HG02840 (cell line): ENCODE data around the gene IL36G.
"Not testable (repeated sequence)": the region's sequence is repeated elsewhere in the genome, so short reads cannot be mapped to it uniquely, and the experiment has no call there.

Experiments used
- ATAC-seq: cut with Tn5 transposase; IDR thresholded peaks from one replicate; pipeline ENCODE4 v1.9.1; 2021; ENCODE audit warnings: mild to moderate bottlenecking, moderate library complexity, moderate number of reproducible peaks; ENCODE audit not compliant: unreplicated experiment, low FRiP score

IL36G gene

GRCh38 chr2:112977559-112978056 is at the start of gene IL36G:
TSS of gene IL36G (plus strand) at chr2:112978006. CDS start at chr2:112978639, 633 bp downstream.
- no peak for ATAC-seq

- no peak for ATAC-seq
Measured at GRCh38 chr2:112933261-112933660, 44.5 kb upstream of the IL36G start.

- ATAC-seq, result not testable (repeated sequence)
Measured at GRCh38 chr2:112934117-112934516, 43.7 kb upstream of the IL36G start.

- no peak for ATAC-seq
Measured at GRCh38 chr2:112936927-112937232, 40.9 kb upstream of the IL36G start.

- no peak for ATAC-seq
Measured at GRCh38 chr2:112938904-112939303, 38.9 kb upstream of the IL36G start.

GRCh38 chr2:112939425-112939824 is 38.4 kb upstream of the IL36G start:
- no peak for ATAC-seq

GRCh38 chr2:112940859-112941625 is 36.8 kb upstream of the IL36G start:
- ATAC-seq, result no peak

- no peak for ATAC-seq
Measured at GRCh38 chr2:112941753-112942653, 35.8 kb upstream of the IL36G start.

GRCh38 chr2:112942654-112943002 is 35.2 kb upstream of the IL36G start:
- no peak for ATAC-seq

- no peak for ATAC-seq
Measured at GRCh38 chr2:112944971-112945370, 32.8 kb upstream of the IL36G start.

- ATAC-seq, result no peak
Measured at GRCh38 chr2:112946086-112946485, 31.7 kb upstream of the IL36G start.

GRCh38 chr2:112947374-112947773 is 30.4 kb upstream of the IL36G start:
- ATAC-seq, result no peak

GRCh38 chr2:112949456-112949855 is 28.4 kb upstream of the IL36G start:
- ATAC-seq, result no peak

GRCh38 chr2:112954364-112954763 is 23.4 kb upstream of the IL36G start:
- no peak for ATAC-seq

- no peak for ATAC-seq
Measured at GRCh38 chr2:112957511-112957910, 20.3 kb upstream of the IL36G start.

- ATAC-seq, result no peak
Measured at GRCh38 chr2:112958428-112959108, 19.2 kb upstream of the IL36G start.

- ATAC-seq, result no peak
Measured at GRCh38 chr2:112959109-112959812, 18.5 kb upstream of the IL36G start.

- no peak for ATAC-seq
Measured at GRCh38 chr2:112960230-112960825, 17.5 kb upstream of the IL36G start.

GRCh38 chr2:112962308-112963175 is 15.3 kb upstream of the IL36G start:
- no peak for ATAC-seq
